ENCODE data around the gene NCEH1.
"Not testable (repeated sequence)": the region's sequence is repeated elsewhere in the genome, so short reads cannot be mapped to it uniquely, and the experiment has no call there.

Gene NCEH1

GRCh38 chr3:172707030-172707429 lies 3.8 kb downstream of the NCEH1 start:
- no peak for DNase-seq

GRCh38 chr3:172705170-172705569 lies 5.7 kb downstream of the NCEH1 start:
- DNase-seq = no peak

GRCh38 chr3:172704001-172704400 lies 6.9 kb downstream of the NCEH1 start:
- no peak for DNase-seq

- DNase-seq = not testable (repeated sequence)
Measured at GRCh38 chr3:172702731-172703130, 8.1 kb downstream of the NCEH1 start.

- no peak for DNase-seq
Measured at GRCh38 chr3:172702256-172702655, 8.6 kb downstream of the NCEH1 start.

- DNase-seq = no peak
Measured at GRCh38 chr3:172701751-172702150, 9.1 kb downstream of the NCEH1 start.

GRCh38 chr3:172700936-172701455 lies 9.9 kb downstream of the NCEH1 start:
- no peak for DNase-seq

- DNase-seq = no peak
Measured at GRCh38 chr3:172700256-172700655, 10.6 kb downstream of the NCEH1 start.

GRCh38 chr3:172699031-172699430 lies 11.8 kb downstream of the NCEH1 start:
- no peak for DNase-seq

- DNase-seq = no peak
Measured at GRCh38 chr3:172698631-172699030, 12.2 kb downstream of the NCEH1 start.

GRCh38 chr3:172697558-172697957 lies 13.3 kb downstream of the NCEH1 start:
- no peak for DNase-seq

- DNase-seq = no peak
Measured at GRCh38 chr3:172696357-172696756, 14.5 kb downstream of the NCEH1 start.

GRCh38 chr3:172694573-172695246 lies 16.2 kb downstream of the NCEH1 start:
- DNase-seq = no peak

- no peak for DNase-seq
Measured at GRCh38 chr3:172692751-172693338, 18.0 kb downstream of the NCEH1 start.

GRCh38 chr3:172690936-172691335 lies 19.9 kb downstream of the NCEH1 start:
- no peak for DNase-seq

- DNase-seq = no peak
Measured at GRCh38 chr3:172688588-172688987, 22.3 kb downstream of the NCEH1 start.

GRCh38 chr3:172687501-172687900 lies 23.4 kb downstream of the NCEH1 start:
- DNase-seq = peak; percentile 6 to 56

GRCh38 chr3:172685331-172686214 lies 25.3 kb downstream of the NCEH1 start:
- no peak for DNase-seq

GRCh38 chr3:172680684-172681083 lies 30.2 kb downstream of the NCEH1 start:
- no peak for DNase-seq

- no peak for DNase-seq
Measured at GRCh38 chr3:172679599-172679998, 31.3 kb downstream of the NCEH1 start.

GRCh38 chr3:172678068-172678467 lies 32.8 kb downstream of the NCEH1 start:
- no peak for DNase-seq

- DNase-seq = no peak
Measured at GRCh38 chr3:172676196-172676922, 34.5 kb downstream of the NCEH1 start.
